H1 (cell line): ENCODE results near the gene RPTOR. TPM values are rescaled to one million over a fixed set of nuclear protein-coding genes. Genes with fewer than 3 reads are reported as not detected.
A peak's percentile ranks its signal among the peaks of the same experiment; 100 is the strongest.

ENCODE experiments used
- CTCF ChIA-PET: fragments of 300-600 bp; sonication (Branson Sonifier 250); formaldehyde crosslinking; loops from one replicate; lab custom pipeline; 2021; ENCODE audit not compliant: partially characterized antibody; lab: Charles Lee
- POLR2A ChIA-PET: fragments of 300-600 bp; sonication (Branson Sonifier 250); formaldehyde crosslinking; loops from one replicate; lab custom pipeline; 2021; ENCODE audit warnings: inconsistent platforms; ENCODE audit not compliant: partially characterized antibody; lab: Charles Lee
- DNase-seq, 2 experiments: peaks; one replicate each; pipeline versions ENCODE4 v3.0.0 to v3.0.0-alpha.2; 2010 to 2022; ENCODE audit warnings: low spot score in 2 of 2, low read depth in 1 of 2, mixed read lengths in 1 of 2
- FAIRE-seq: peaks from 2 replicates; lab custom pipeline; 2011; peaks lifted over from hg19 to GRCh38; lab: Jason Lieb, UNC
- H2AFZ ChIP-seq: 2 replicates; pipeline ENCODE4 v1.8.1; 2012; ENCODE audit warnings: low read length, inconsistent platforms
- H2AK5ac ChIP-seq: 2 replicates; pipeline ENCODE4 v1.6.1; 2013; ENCODE audit warnings: low read depth, low read length
- H2BK120ac ChIP-seq: replicated peaks from 2 replicates; pipeline ENCODE3; 2013; ENCODE audit warnings: low read depth, low read length, inconsistent platforms
- H2BK12ac ChIP-seq: 2 replicates; pipeline ENCODE4 v1.6.1; 2013; ENCODE audit warnings: low read depth, low read length
- H2BK15ac ChIP-seq: 2 replicates; pipeline ENCODE4 v1.6.1; 2013; ENCODE audit warnings: low read length
- H2BK20ac ChIP-seq: 2 replicates; pipeline ENCODE4 v1.6.1; 2013; ENCODE audit warnings: low read length
- H2BK5ac ChIP-seq: 2 replicates; pipeline ENCODE4 v1.6.1; 2013; ENCODE audit warnings: low read depth, low read length
- H3K14ac ChIP-seq: 2 replicates; pipeline ENCODE4 v1.6.1; 2013; ENCODE audit warnings: inconsistent platforms; ENCODE audit not compliant: insufficient read length
- H3K18ac ChIP-seq: 2 replicates; pipeline ENCODE4 v1.6.1; 2013; ENCODE audit warnings: low read length; ENCODE audit errors: extremely low read depth
- H3K23ac ChIP-seq: 2 replicates; pipeline ENCODE4 v1.6.1; 2013; ENCODE audit warnings: inconsistent platforms; ENCODE audit not compliant: insufficient read length
- H3K23me2 ChIP-seq: 2 replicates; pipeline ENCODE4 v1.6.1; 2013; ENCODE audit warnings: low read depth, low read length
- H3K27ac ChIP-seq: 2 replicates; pipeline ENCODE4 v1.6.1; 2011; ENCODE audit warnings: low read depth, low read length, inconsistent platforms
- H3K27me3 ChIP-seq, 4 experiments: replicated peaks in 1 of 4; 1 replicate in 1 of 4; 2 replicates in 3 of 4; pipeline versions ENCODE4 v1.6.1 to v1.8.1; 2011 to 2013; ENCODE audit warnings: low read length in 3 of 4, mild to moderate bottlenecking in 3 of 4, inconsistent platforms in 2 of 4, mixed read lengths in 2 of 4, moderate library complexity in 1 of 4; ENCODE audit not compliant: control insufficient read depth in 3 of 4, insufficient read depth in 3 of 4; ENCODE audit errors: extremely low read depth in 1 of 4
- H3K36me3 ChIP-seq, 4 experiments: 2 replicates each; pipeline versions ENCODE4 v1.6.1 to v1.8.1; 2011 to 2013; ENCODE audit warnings: mild to moderate bottlenecking in 4 of 4, low read length in 3 of 4, moderate library complexity in 2 of 4, control low read depth in 1 of 4, inconsistent platforms in 1 of 4; ENCODE audit not compliant: insufficient read depth in 4 of 4, control insufficient read depth in 2 of 4
- H3K4ac ChIP-seq: replicated peaks from 2 replicates; pipeline ENCODE3; 2013; ENCODE audit warnings: low read length, low read depth, mixed read lengths, inconsistent platforms; ENCODE audit not compliant: insufficient read length
- H3K4me1 ChIP-seq, 4 experiments: replicated peaks in 1 of 4; 1 replicate in 1 of 4; 2 replicates in 3 of 4; pipeline versions ENCODE4 v1.6.1 to v1.8.1; 2011 to 2013; ENCODE audit warnings: low read length in 3 of 4, inconsistent platforms in 2 of 4, mixed read lengths in 1 of 4; ENCODE audit not compliant: insufficient read depth in 4 of 4, control insufficient read depth in 3 of 4
- H3K4me2 ChIP-seq, 2 experiments: 2 replicates each; pipeline versions ENCODE4 v1.6.1 to v1.8.1; 2011 to 2013; ENCODE audit warnings: low read depth in 2 of 2, low read length in 2 of 2, control low read depth in 1 of 2, inconsistent platforms in 1 of 2, mild to moderate bottlenecking in 1 of 2; ENCODE audit not compliant: insufficient read depth in 1 of 2
- H3K4me3 ChIP-seq, 4 experiments: fragments of 200-600, 300-600 bp in 1 of 4; sonication (generic), shearing (Covaris generic), sonication (Bioruptor Twin) in 1 of 4; 2 replicates each; pipeline versions ENCODE4 v1.5.1 to v1.8.1; 2011 to 2016; ENCODE audit warnings: low read length in 4 of 4, low read depth in 3 of 4, control low read depth in 2 of 4, inconsistent platforms in 2 of 4, mild to moderate bottlenecking in 2 of 4, mixed read lengths in 1 of 4, moderate library complexity in 1 of 4; ENCODE audit not compliant: insufficient read depth in 2 of 4; ENCODE audit errors: extremely low read depth in 1 of 4
- H3K56ac ChIP-seq: replicated peaks from 2 replicates; pipeline ENCODE3; 2013; ENCODE audit warnings: low read depth, mild to moderate bottlenecking, mixed read lengths, low read length, inconsistent platforms; ENCODE audit not compliant: insufficient read length
- H3K79me1 ChIP-seq: 2 replicates; pipeline ENCODE4 v1.6.1; 2013; ENCODE audit warnings: low read depth, low read length, control low read depth
- H3K79me2 ChIP-seq, 2 experiments: 2 replicates each; pipeline versions ENCODE4 v1.6.1 to v1.8.1; 2012 to 2013; ENCODE audit warnings: low read length in 2 of 2, mild to moderate bottlenecking in 2 of 2, inconsistent platforms in 1 of 2; ENCODE audit not compliant: insufficient read depth in 2 of 2, control insufficient read depth in 1 of 2
- H3K9ac ChIP-seq, 4 experiments: replicated peaks in 1 of 4; 1 replicate in 1 of 4; 2 replicates in 3 of 4; pipeline versions ENCODE4 v1.6.1 to v1.8.1; 2011 to 2013; ENCODE audit warnings: low read depth in 3 of 4, low read length in 3 of 4, control low read depth in 2 of 4, mild to moderate bottlenecking in 2 of 4, moderate library complexity in 2 of 4, inconsistent platforms in 1 of 4; ENCODE audit errors: extremely low read depth in 1 of 4
- H3K9me3 ChIP-seq, 2 experiments: 2 replicates each; pipeline versions ENCODE4 v1.6.1 to v1.8.1; 2012 to 2013; ENCODE audit warnings: mild to moderate bottlenecking in 2 of 2, moderate library complexity in 2 of 2, control low read depth in 1 of 2, inconsistent platforms in 1 of 2, low read depth in 1 of 2, low read length in 1 of 2, mixed read lengths in 1 of 2; ENCODE audit not compliant: insufficient read depth in 2 of 2
- H4K20me1 ChIP-seq, 2 experiments: replicated peaks in 1 of 2; 2 replicates each; pipeline versions ENCODE3 to v1.8.1; 2011 to 2013; ENCODE audit warnings: inconsistent platforms in 2 of 2, low read length in 2 of 2, mild to moderate bottlenecking in 1 of 2; ENCODE audit not compliant: insufficient read depth in 2 of 2, control insufficient read depth in 1 of 2
- H4K5ac ChIP-seq: 2 replicates; pipeline ENCODE4 v1.6.1; 2013; ENCODE audit warnings: low read length, low read depth, mixed read lengths, inconsistent platforms; ENCODE audit not compliant: insufficient read length
- H4K8ac ChIP-seq: 2 replicates; pipeline ENCODE4 v1.8.0; 2013; ENCODE audit warnings: mild to moderate bottlenecking, moderate library complexity, low read length, inconsistent platforms; ENCODE audit not compliant: insufficient read depth; ENCODE audit errors: extremely low read depth
- H4K91ac ChIP-seq: replicated peaks from 2 replicates; pipeline ENCODE3; 2013; ENCODE audit warnings: low read length, mixed read lengths, inconsistent platforms; ENCODE audit not compliant: insufficient read length
- BACH1 ChIP-seq: IDR thresholded peaks from 2 replicates; pipeline ENCODE4 v1.6.1; 2012; ENCODE audit warnings: low read length, improper control_type of control experiment
- CEBPB ChIP-seq: IDR thresholded peaks from 2 replicates; pipeline ENCODE4 v1.6.1; 2012; ENCODE audit warnings: low read depth, low read length
- CREB1 ChIP-seq: IDR thresholded peaks from 2 replicates; pipeline ENCODE4 v1.6.1; 2012; ENCODE audit warnings: inconsistent platforms
- GABPA ChIP-seq: IDR thresholded peaks from 2 replicates; pipeline ENCODE4 v1.6.1; 2011; ENCODE audit warnings: mild to moderate bottlenecking, low read length, moderate library complexity, borderline replicate concordance; ENCODE audit not compliant: insufficient read depth
- GTF2F1 ChIP-seq: IDR thresholded peaks from 2 replicates; pipeline ENCODE4 v1.6.1; 2012; ENCODE audit warnings: low read depth, low read length, improper control_type of control experiment, borderline replicate concordance
- PHF8 ChIP-seq: fragments of 200-600 bp; sonication (generic); conservative IDR thresholded peaks from 2 replicates; pipeline ENCODE4 v1.7.1; 2012; ENCODE audit warnings: low read depth, mild to moderate bottlenecking, inconsistent platforms, low read length, moderate library complexity
- POLR2A ChIP-seq, 2 experiments: IDR thresholded peaks; 1 replicate in 1 of 2; 2 replicates in 1 of 2; pipeline ENCODE4 v1.6.1; 2011; ENCODE audit warnings: low read depth in 2 of 2, low read length in 2 of 2, mild to moderate bottlenecking in 2 of 2; ENCODE audit errors: control extremely low read depth in 1 of 2
- RNF2 ChIP-seq: fragments of 200-900, 300-1000 bp; sonication (generic); IDR thresholded peaks from 2 replicates; pipeline ENCODE4 v1.7.1; 2016; ENCODE audit warnings: borderline replicate concordance, low read depth, mild to moderate bottlenecking, antibody characterized with exemption, low read length; ENCODE audit not compliant: poor library complexity, severe bottlenecking; ENCODE audit errors: missing control alignments
- SAP30 ChIP-seq: fragments of 300-600 bp; sonication (generic); IDR thresholded peaks from 2 replicates; pipeline ENCODE4 v1.7.1; 2012; ENCODE audit warnings: low read length, moderate library complexity, mild to moderate bottlenecking, inconsistent platforms; ENCODE audit not compliant: insufficient read depth, insufficient replicate concordance
- SRF ChIP-seq: IDR thresholded peaks from 2 replicates; pipeline ENCODE4 v1.6.1; 2011; ENCODE audit warnings: mild to moderate bottlenecking, low read depth, low read length, moderate library complexity
- SUZ12 ChIP-seq: fragments of 200-600 bp; sonication (generic); IDR thresholded peaks from 2 replicates; pipeline ENCODE4 v1.6.1; 2012; ENCODE audit warnings: mild to moderate bottlenecking, inconsistent platforms, low read length, moderate library complexity, mixed read lengths
- TAF7 ChIP-seq: optimal IDR thresholded peaks from 2 replicates; pipeline ENCODE3; 2011; ENCODE audit warnings: low read depth, mild to moderate bottlenecking, inconsistent platforms, low read length, moderate library complexity, borderline replicate concordance
- WGBS, 2 experiments: shearing (Covaris generic) in 1 of 2; methylation state at CpG; one replicate each; pipeline versions ENCODE4 v1.1.6 to v1.1.7; 2013 to 2015; ENCODE audit warnings: low lambda C conversion rate in 2 of 2, mixed read lengths in 2 of 2, inconsistent platforms in 1 of 2, low coverage in 1 of 2, missing lambda C conversion rate in 1 of 2; ENCODE audit not compliant: insufficient replicate concordance in 2 of 2, insufficient coverage in 1 of 2, insufficient read length in 1 of 2; ENCODE audit errors: extremely low coverage in 1 of 2, missing lambda C conversion rate in 1 of 2; 5-methylcytosine and 5-hydroxymethylcytosine counted together
- polyA plus RNA-seq, 7 experiments: library from polyadenylated mRNA; depleted of rRNA in 3 of 7; stranded (reverse) in 5 of 7; unstranded in 2 of 7; fragments of >200 nt in 5 of 7; fragments of 200-250 nt in 2 of 7; gene quantifications; 1 replicate in 5 of 7; 2 replicates in 1 of 7; 4 replicates in 1 of 7; pipeline versions ENCODE4 v1.2.1 to v1.2.3, GENCODE V29; 2011 to 2013; ENCODE audit warnings: missing spikeins in 2 of 7, mixed read lengths in 2 of 7
- total RNA-seq: library from RNA; stranded (reverse); fragmentation: NEBNext Ultra II Directional; extraction: Animal tissue kit (Norgen Biotek cat#: 25700); gene quantifications from 2 replicates; pipeline ENCODE4 v1.2.1, GENCODE V29; 2021

The RPTOR gene
- total and polyA plus RNA-seq, 2 of the 8 experiments (the other 6 are each of a cell fraction or from before 2014, with no cell fraction given) = 6.9 to 28.7 TPM

DNA sequence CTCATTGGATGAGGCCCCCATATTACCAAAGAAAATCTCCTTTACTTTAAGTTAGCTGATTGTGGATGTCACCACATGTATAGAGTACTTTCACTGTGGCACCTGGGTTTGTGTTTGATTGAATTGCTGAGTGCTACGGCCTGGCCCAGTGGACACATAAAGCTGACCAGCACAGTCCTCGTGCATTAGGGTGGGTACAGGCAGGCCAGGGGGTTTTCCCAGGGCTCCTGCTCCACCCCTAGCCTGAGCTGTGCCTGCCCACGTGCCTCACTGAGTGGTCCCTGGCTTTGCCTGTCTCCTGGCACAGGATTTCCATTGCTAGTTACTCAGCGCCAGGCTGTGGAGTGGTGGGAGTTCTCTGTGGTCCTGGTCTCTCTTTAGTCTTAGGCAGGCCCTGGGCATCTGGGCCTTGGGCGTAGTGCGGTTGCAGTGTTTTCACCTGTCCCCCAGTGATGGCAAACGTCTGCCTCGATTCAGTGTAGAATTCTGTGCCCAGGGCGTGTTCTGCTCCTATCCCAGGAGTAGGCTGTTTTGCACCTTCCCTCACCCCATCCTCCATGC is 86.0 kb downstream of the RPTOR start:
- Histone ChIP-seq H3K18ac (no peak overlapping the region), H2BK20ac (no peak overlapping the region), H3K56ac (no peak overlapping the region), H3K79me1 (peaks cover 22% of the 10 kb centered on the region), H2BK5ac (0 out of 2 replicates have a peak overlapping the region, but pooled peaks have one; percentile 26), H3K14ac (no peak overlapping the region), H3K23ac (no peak overlapping the region), H3K23me2 (peaks cover 2% of the 10 kb centered on the region; the same call in 1 of the 2 replicates), H3K4me1 (peaks cover 0 to 7% (median 1%) of the 10 kb centered on the region in 4 experiments; a peak in 2 of 7 replicates), H3K4me3 (no peak overlapping the region), H3K9me3 (no peaks in the 10 kb centered on the region), H3K4ac (no peak overlapping the region), H2BK12ac (no peak overlapping the region), H4K5ac (no peak overlapping the region), H2BK15ac (no peak overlapping the region), H3K9ac (no peak overlapping the region), H2AFZ (no peak overlapping the region), H4K8ac (no peak overlapping the region), H2BK120ac (no peak overlapping the region), H3K79me2 (peaks cover 0 to 18% of the 10 kb centered on the region in 2 experiments; a peak in 2 of 4 replicates), H3K36me3 (no peaks in the 10 kb centered on the region), H4K20me1 (peaks cover 5 to 19% of the 10 kb centered on the region in 2 experiments), H3K27ac (no peak overlapping the region), H4K91ac (no peak overlapping the region), H2AK5ac (no peak overlapping the region), H3K4me2 (no peak overlapping the region), H3K27me3 (no peaks in the 10 kb centered on the region)
- TF ChIP-seq CREB1 = no peak
- no peak for TF ChIP-seq POLR2A (IDR thresholded peaks at IDR 0.05; ENCODE audit: control extremely low read depth in 1 of 2, low read depth in 2 of 2, low read length in 2 of 2)
- TF ChIP-seq SAP30 = no peak
- no peak for TF ChIP-seq CEBPB
- no peak for TF ChIP-seq SRF
- TF ChIP-seq RNF2 = no peak
- no peak for TF ChIP-seq BACH1
- TF ChIP-seq TAF7 = no peak
- no peak for TF ChIP-seq PHF8
- no peak for TF ChIP-seq GTF2F1
- TF ChIP-seq SUZ12 = no peak
- no peak for TF ChIP-seq GABPA
- 87% methylated on average over 9 of the region's 9 CpGs; no CpG with 5 or more reads in 1 of the 2 experiments for whole genome bisulfite sequencing, 2 experiments
- ChIA-PET CTCF (interaction anchor here (0.7 to 1.3 kb wide), 2 partner anchors 30 to 269 kb away, joined by 4 to 5 read pairs; no protein-coding TSS in a partner anchor), POLR2A (no interaction called here)
- FAIRE-seq = no peak
- DNase-seq = no peak
